HepG2 (cell line): ENCODE data around the gene TRABD. TPM values are rescaled to one million over a fixed set of nuclear protein-coding genes. Genes with fewer than 3 reads are reported as not detected.

Experiments used
- DNMT3B ChIP-seq: conservative IDR thresholded peaks from 2 replicates; pipeline ENCODE4 v1.6.1; 2016; ENCODE audit warnings: missing biosample characterization, control low read depth
- FOSL2 ChIP-seq: sonication (generic); formaldehyde crosslinking; IDR thresholded peaks from 2 replicates; pipeline ENCODE4 v1.4.0; 2020; ENCODE audit warnings: missing genetic modification reagents
- FOXA1 ChIP-seq, 2 experiments: fragments of 450-650 bp in 1 of 2; sonication (generic) in 1 of 2; formaldehyde crosslinking in 1 of 2; IDR thresholded peaks; 2 replicates each; pipeline versions ENCODE4 v1.4.0 to v1.6.1; 2016 to 2020; ENCODE audit warnings: missing genetic modification reagents in 1 of 2
- HDAC6 ChIP-seq: fragments of 200-600 bp; sonication (generic); IDR thresholded peaks from 2 replicates; pipeline ENCODE4 v1.7.0; 2017; ENCODE audit warnings: mild to moderate bottlenecking, antibody characterized with exemption, low read length, low read depth
- HIVEP1 ChIP-seq: sonication (generic); formaldehyde crosslinking; IDR thresholded peaks from 2 replicates; pipeline ENCODE4 v1.4.0; 2020; ENCODE audit warnings: mild to moderate bottlenecking, missing genetic modification reagents
- LCORL ChIP-seq, 2 experiments: fragments of 450-650 bp in 1 of 2; sonication (generic) in 1 of 2; formaldehyde crosslinking in 1 of 2; IDR thresholded peaks; 2 replicates each; pipeline versions ENCODE4 v1.5.0 to v1.6.1; 2017 to 2020; ENCODE audit warnings: antibody characterized with exemption in 1 of 2, missing genetic modification reagents in 1 of 2
- MXD1 ChIP-seq: sonication (generic); formaldehyde crosslinking; IDR thresholded peaks from 2 replicates; pipeline ENCODE4 v1.4.0; 2020; ENCODE audit warnings: mild to moderate bottlenecking, missing genetic modification reagents
- NONO ChIP-seq, 2 experiments: fragments of 450-650 bp in 1 of 2; sonication (generic) in 1 of 2; formaldehyde crosslinking in 1 of 2; IDR thresholded peaks in 1 of 2; conservative IDR thresholded peaks in 1 of 2; 2 replicates each; pipeline versions ENCODE4 v1.6.1 to v1.8.0; 2017 to 2022; ENCODE audit warnings: mild to moderate bottlenecking in 1 of 2, missing genetic modification reagents in 1 of 2, moderate library complexity in 1 of 2
- RBFOX2 ChIP-seq: fragments of 200-400 bp; formaldehyde crosslinking; IDR thresholded peaks from 2 replicates; pipeline ENCODE4 v1.6.1; 2017; ENCODE audit warnings: low read depth, mild to moderate bottlenecking, low read length
- RELA ChIP-seq: sonication (generic); formaldehyde crosslinking; IDR thresholded peaks from 2 replicates; pipeline ENCODE4 v1.4.0; 2020; ENCODE audit warnings: missing genetic modification reagents
- STAG1 ChIP-seq: sonication (generic); formaldehyde crosslinking; IDR thresholded peaks from 2 replicates; pipeline ENCODE4 v1.4.0; 2020; ENCODE audit warnings: missing genetic modification reagents
- TERF1 ChIP-seq: sonication (generic); formaldehyde crosslinking; IDR thresholded peaks from 2 replicates; pipeline ENCODE4 v1.8.0; 2022; ENCODE audit warnings: mild to moderate bottlenecking, missing genetic modification reagents, moderate library complexity
- ZFY ChIP-seq: sonication (generic); formaldehyde crosslinking; IDR thresholded peaks from 2 replicates; pipeline ENCODE4 v1.4.0; 2020; ENCODE audit warnings: missing genetic modification reagents
- ZKSCAN5 ChIP-seq: sonication (generic); formaldehyde crosslinking; IDR thresholded peaks from 2 replicates; pipeline ENCODE4 v1.5.1; 2020; ENCODE audit warnings: mild to moderate bottlenecking, missing genetic modification reagents
- ZNF34 ChIP-seq: sonication (generic); formaldehyde crosslinking; IDR thresholded peaks from 2 replicates; pipeline ENCODE4 v1.4.0; 2020; ENCODE audit warnings: mild to moderate bottlenecking, missing genetic modification reagents, borderline replicate concordance
- ZNF407 ChIP-seq: sonication (generic); formaldehyde crosslinking; IDR thresholded peaks from one replicate; pipeline ENCODE4 v1.5.1; 2020; ENCODE audit warnings: mild to moderate bottlenecking, missing genetic modification reagents; ENCODE audit errors: not compliant biosample characterization
- ZNF724P ChIP-seq: sonication (generic); formaldehyde crosslinking; IDR thresholded peaks from 2 replicates; pipeline ENCODE4 v1.8.0; 2022; ENCODE audit warnings: missing genetic modification reagents, borderline replicate concordance
- ZNF747 ChIP-seq: sonication (generic); formaldehyde crosslinking; IDR thresholded peaks from 2 replicates; pipeline ENCODE4 v1.8.1; 2023; ENCODE audit warnings: missing genetic modification reagents, mild to moderate bottlenecking, borderline replicate concordance
- polyA plus RNA-seq, 8 experiments: library from polyadenylated mRNA; depleted of rRNA in 3 of 8; stranded (reverse) in 7 of 8; unstranded in 1 of 8; fragments of >200 nt; fragmentation: Illumina TruSeq in 4 of 8; extraction: Trizol in 4 of 8; gene quantifications; 2 replicates each; pipeline versions ENCODE4 v1.2.1 to v1.2.3, GENCODE V29; 2011 to 2016; ENCODE audit warnings: low read depth in 4 of 8, missing spikeins in 1 of 8, mixed read lengths in 1 of 8; ENCODE audit not compliant: insufficient read depth in 1 of 8
- total RNA-seq, 5 experiments: library from RNA; depleted of rRNA; stranded (reverse); fragments of >200 nt; fragmentation: Illumina TruSeq; extraction: Trizol; gene quantifications; 2 replicates each; pipeline ENCODE4 v1.2.3, GENCODE V29; 2016; ENCODE audit warnings: low read depth in 1 of 5

TRABD gene
- total and polyA plus RNA-seq, 2 of the 13 experiments (the other 11 are each of a cell fraction or from before 2014, with no cell fraction given) = 21.5 to 28.9 TPM

- TF ChIP-seq TERF1 (CRISPR knock-in tag) = no peak
- no peak for TF ChIP-seq ZNF747 (CRISPR knock-in tag)
- TF ChIP-seq NONO (IDR thresholded peaks at IDR 0.05) = no peak
- TF ChIP-seq NONO (CRISPR knock-in tag; conservative IDR thresholded peaks at IDR 0.05) = no peak
- peak; percentile 64 for TF ChIP-seq ZFY (CRISPR knock-in tag)
- TF ChIP-seq ZNF34 (CRISPR knock-in tag) = no peak
- TF ChIP-seq RELA = no peak
- no peak for TF ChIP-seq FOSL2 (CRISPR knock-in tag)
- TF ChIP-seq FOXA1 (IDR thresholded peaks at IDR 0.05) = no peak
- TF ChIP-seq FOXA1 (CRISPR knock-in tag; IDR thresholded peaks at IDR 0.05) = no peak
- no peak for TF ChIP-seq LCORL (IDR thresholded peaks at IDR 0.05)
- peak; percentile 66; the same call in 1 of the 2 replicates for TF ChIP-seq LCORL (CRISPR knock-in tag; IDR thresholded peaks at IDR 0.05)
- TF ChIP-seq ZKSCAN5 (CRISPR knock-in tag) = no peak
- no peak for TF ChIP-seq HIVEP1
- peak; percentile 45 for TF ChIP-seq ZNF407 (CRISPR knock-in tag)
- no peak for TF ChIP-seq ZNF724P (CRISPR knock-in tag)
- no peak for TF ChIP-seq DNMT3B (CRISPR knock-in tag)
- no peak for TF ChIP-seq STAG1 (CRISPR knock-in tag)
- no peak for TF ChIP-seq HDAC6
- TF ChIP-seq MXD1 (CRISPR knock-in tag) = no peak
- 0 out of 2 replicates have a peak, but pooled peaks have one; percentile 39 for TF ChIP-seq RBFOX2
Observed at GRCh38 chr22:50184004-50184901, 1.5 kb upstream of the TRABD start (continued).
